ENCODE measurements around the gene RBM24. TPM values are rescaled to one million over a fixed set of nuclear protein-coding genes. Genes with fewer than 3 reads are reported as not detected.

The RBM24 gene
- total and polyA plus RNA-seq, 5 donors from 2014 or later: not detected

- Mint-ChIP-seq H3K27ac (no peak overlapping the region), H3K4me3 (no peak overlapping the region), H3K36me3 (no peaks in the 10 kb centered on the region), H3K4me1 (no peaks in the 10 kb centered on the region), H3K27me3 (peaks cover 9% of the 10 kb centered on the region), H3K9me3 (peaks cover 0 to 2% (median 0%) of the 10 kb centered on the region in 7 donors)
- no peaks in the 10 kb centered on the region for H3K36me3 ChIP-seq (ENCODE audit: control insufficient read depth, insufficient read depth, low read length)
- H3K27ac ChIP-seq (ENCODE audit: insufficient read depth, low read length, poor library complexity, severe bottlenecking): no peak overlapping the region
- H3K27me3 ChIP-seq (ENCODE audit: control insufficient read depth, insufficient read depth, low read length): no peaks in the 10 kb centered on the region
- no peaks in the 10 kb centered on the region for H3K9me3 ChIP-seq (ENCODE audit: control insufficient read depth in 2 of 2, low read length in 2 of 2)
- ATAC-seq (ENCODE audit: low read depth in 2 of 2) (no peak), DNase-seq (no peak)
- H3K4me1 ChIP-seq (ENCODE audit: control insufficient read depth, insufficient read depth, low read length, poor library complexity, severe bottlenecking): no peaks in the 10 kb centered on the region
- H3K4me3 ChIP-seq (ENCODE audit: low read depth, low read length): no peak overlapping the region
Measured at GRCh38 chr6:17258749-17259148, 22.4 kb upstream of the RBM24 start.

GRCh38 chr6:17265570-17265969, 15.6 kb upstream of the RBM24 start:
- Mint-ChIP-seq H3K9me3 (peaks cover 0 to 3% (median 0%) of the 10 kb centered on the region in 7 donors), H3K27ac (no peak overlapping the region), H3K4me1 (no peaks in the 10 kb centered on the region), H3K4me3 (no peak overlapping the region), H3K36me3 (no peaks in the 10 kb centered on the region), H3K27me3 (peaks cover 4% of the 10 kb centered on the region)
- Histone ChIP-seq H3K9me3 (ENCODE audit: control insufficient read depth in 2 of 2, low read length in 2 of 2) (no peaks in the 10 kb centered on the region), H3K36me3 (ENCODE audit: control insufficient read depth, insufficient read depth, low read length) (no peaks in the 10 kb centered on the region), H3K4me1 (ENCODE audit: control insufficient read depth, insufficient read depth, low read length, poor library complexity, severe bottlenecking) (no peaks in the 10 kb centered on the region), H3K4me3 (ENCODE audit: low read depth, low read length) (no peak overlapping the region), H3K27ac (ENCODE audit: insufficient read depth, low read length, poor library complexity, severe bottlenecking) (no peak overlapping the region), H3K27me3 (ENCODE audit: control insufficient read depth, insufficient read depth, low read length) (no peaks in the 10 kb centered on the region)
- DNase-seq (no peak), ATAC-seq (ENCODE audit: low read depth in 2 of 2) (no peak)

DNA sequence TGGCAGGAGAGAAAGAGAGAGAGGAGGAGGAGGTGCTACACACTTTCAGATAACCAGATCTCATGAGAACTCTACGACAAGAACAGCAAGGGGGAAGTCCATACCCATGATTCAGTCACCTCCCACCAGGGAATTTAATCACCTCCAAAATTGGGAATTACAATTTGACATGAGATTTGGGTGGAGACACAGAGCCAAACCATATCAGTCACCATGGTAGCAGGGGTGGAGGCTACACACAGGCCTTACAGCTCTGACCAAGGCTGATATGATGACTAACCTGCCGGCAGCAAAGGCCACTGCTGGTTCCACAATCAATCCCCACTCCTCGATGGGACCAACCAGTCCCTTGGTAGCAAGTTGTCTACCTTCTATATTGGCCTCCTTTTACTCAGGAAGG, 13.6 kb upstream of the RBM24 start:
- Histone ChIP-seq H3K4me3 (ENCODE audit: low read depth, low read length) (no peak overlapping the region), H3K4me1 (ENCODE audit: control insufficient read depth, insufficient read depth, low read length, poor library complexity, severe bottlenecking) (no peaks in the 10 kb centered on the region), H3K36me3 (ENCODE audit: control insufficient read depth, insufficient read depth, low read length) (no peaks in the 10 kb centered on the region), H3K27ac (ENCODE audit: insufficient read depth, low read length, poor library complexity, severe bottlenecking) (no peak overlapping the region), H3K9me3 (ENCODE audit: control insufficient read depth in 2 of 2, low read length in 2 of 2) (no peaks in the 10 kb centered on the region), H3K27me3 (ENCODE audit: control insufficient read depth, insufficient read depth, low read length) (no peaks in the 10 kb centered on the region)
- Mint-ChIP-seq H3K36me3 (no peaks in the 10 kb centered on the region), H3K27me3 (peaks cover 5% of the 10 kb centered on the region), H3K27ac (no peak overlapping the region), H3K9me3 (peaks cover 0 to 3% (median 0%) of the 10 kb centered on the region in 7 donors), H3K4me3 (no peak overlapping the region), H3K4me1 (no peaks in the 10 kb centered on the region)
- DNase-seq (no peak), ATAC-seq (ENCODE audit: low read depth in 2 of 2) (no peak)

- no peak for DNase-seq
- no peaks in the 10 kb centered on the region for H3K4me1 ChIP-seq (ENCODE audit: control insufficient read depth, insufficient read depth, low read length, poor library complexity, severe bottlenecking)
- H3K27me3 Mint-ChIP-seq: peaks cover 7% of the 10 kb centered on the region
- no peak for ATAC-seq (ENCODE audit: low read depth in 2 of 2)
- H3K36me3 ChIP-seq (ENCODE audit: control insufficient read depth, insufficient read depth, low read length): no peaks in the 10 kb centered on the region
- H3K9me3 Mint-ChIP-seq: peaks cover 0 to 3% (median 0%) of the 10 kb centered on the region in 7 donors
- H3K4me1 Mint-ChIP-seq: no peaks in the 10 kb centered on the region
- H3K9me3 ChIP-seq (ENCODE audit: control insufficient read depth in 2 of 2, low read length in 2 of 2): no peaks in the 10 kb centered on the region
- no peaks in the 10 kb centered on the region for H3K27me3 ChIP-seq (ENCODE audit: control insufficient read depth, insufficient read depth, low read length)
- no peak overlapping the region for H3K4me3 ChIP-seq (ENCODE audit: low read depth, low read length)
- no peak overlapping the region for H3K4me3 Mint-ChIP-seq
- H3K36me3 Mint-ChIP-seq: no peaks in the 10 kb centered on the region
- H3K27ac ChIP-seq (ENCODE audit: insufficient read depth, low read length, poor library complexity, severe bottlenecking): no peak overlapping the region
- no peak overlapping the region for H3K27ac Mint-ChIP-seq
Measured at GRCh38 chr6:17268114-17268513, 13.0 kb upstream of the RBM24 start.

GRCh38 chr6:17269840-17270239, 11.3 kb upstream of the RBM24 start:
- DNase-seq: no peak
- ATAC-seq (ENCODE audit: low read depth in 2 of 2): no peak
- H3K4me3 ChIP-seq (ENCODE audit: low read depth, low read length): no peak overlapping the region
- H3K9me3 ChIP-seq (ENCODE audit: control insufficient read depth in 2 of 2, low read length in 2 of 2): no peaks in the 10 kb centered on the region
- Mint-ChIP-seq H3K36me3 (no peaks in the 10 kb centered on the region), H3K27ac (no peak overlapping the region), H3K9me3 (peaks cover 0 to 3% (median 2%) of the 10 kb centered on the region in 7 donors), H3K27me3 (peaks cover 7% of the 10 kb centered on the region), H3K4me3 (no peak overlapping the region), H3K4me1 (no peaks in the 10 kb centered on the region)
- no peak overlapping the region for H3K27ac ChIP-seq (ENCODE audit: insufficient read depth, low read length, poor library complexity, severe bottlenecking)
- no peaks in the 10 kb centered on the region for H3K27me3 ChIP-seq (ENCODE audit: control insufficient read depth, insufficient read depth, low read length)
- no peaks in the 10 kb centered on the region for H3K4me1 ChIP-seq (ENCODE audit: control insufficient read depth, insufficient read depth, low read length, poor library complexity, severe bottlenecking)
- H3K36me3 ChIP-seq (ENCODE audit: control insufficient read depth, insufficient read depth, low read length): no peaks in the 10 kb centered on the region

GRCh38 chr6:17271628-17272027, 9.5 kb upstream of the RBM24 start:
- Histone ChIP-seq H3K4me3 (ENCODE audit: low read depth, low read length) (no peak overlapping the region), H3K27ac (ENCODE audit: insufficient read depth, low read length, poor library complexity, severe bottlenecking) (no peak overlapping the region), H3K36me3 (ENCODE audit: control insufficient read depth, insufficient read depth, low read length) (no peaks in the 10 kb centered on the region), H3K4me1 (ENCODE audit: control insufficient read depth, insufficient read depth, low read length, poor library complexity, severe bottlenecking) (no peaks in the 10 kb centered on the region), H3K27me3 (ENCODE audit: control insufficient read depth, insufficient read depth, low read length) (no peaks in the 10 kb centered on the region), H3K9me3 (ENCODE audit: control insufficient read depth in 2 of 2, low read length in 2 of 2) (no peaks in the 10 kb centered on the region)
- peaks cover 0 to 3% (median 2%) of the 10 kb centered on the region in 7 donors for H3K9me3 Mint-ChIP-seq
- H3K27ac Mint-ChIP-seq: no peak overlapping the region
- H3K36me3 Mint-ChIP-seq: no peaks in the 10 kb centered on the region
- no peak overlapping the region for H3K4me3 Mint-ChIP-seq
- DNase-seq (no peak), ATAC-seq (ENCODE audit: low read depth in 2 of 2) (no peak)
- peaks cover 19% of the 10 kb centered on the region for H3K27me3 Mint-ChIP-seq
- no peaks in the 10 kb centered on the region for H3K4me1 Mint-ChIP-seq

- H3K9me3 ChIP-seq (ENCODE audit: control insufficient read depth in 2 of 2, low read length in 2 of 2): no peaks in the 10 kb centered on the region
- H3K27me3 ChIP-seq (ENCODE audit: control insufficient read depth, insufficient read depth, low read length): peaks cover 22% of the 10 kb centered on the region
- Mint-ChIP-seq H3K4me1 (peaks cover 0 to 8% (median 2%) of the 10 kb centered on the region in 4 donors), H3K4me3 (no peak overlapping the region), H3K27ac (no peak overlapping the region), H3K9me3 (peaks cover 0 to 3% (median 0%) of the 10 kb centered on the region in 7 donors), H3K36me3 (no peaks in the 10 kb centered on the region), H3K27me3 (peaks cover 59% of the 10 kb centered on the region)
- H3K4me1 ChIP-seq (ENCODE audit: control insufficient read depth, insufficient read depth, low read length, poor library complexity, severe bottlenecking): peaks cover 11% of the 10 kb centered on the region
- no peak for ATAC-seq (ENCODE audit: low read depth in 2 of 2)
- no peak for DNase-seq
- H3K4me3 ChIP-seq (ENCODE audit: low read depth, low read length): no peak overlapping the region
- H3K27ac ChIP-seq (ENCODE audit: insufficient read depth, low read length, poor library complexity, severe bottlenecking): no peak overlapping the region
- no peaks in the 10 kb centered on the region for H3K36me3 ChIP-seq (ENCODE audit: control insufficient read depth, insufficient read depth, low read length)
Measured at GRCh38 chr6:17276766-17277165, 4.4 kb upstream of the RBM24 start.

- peaks cover 0 to 3% (median 0%) of the 10 kb centered on the region in 7 donors for H3K9me3 Mint-ChIP-seq
- Histone ChIP-seq H3K9me3 (ENCODE audit: control insufficient read depth in 2 of 2, low read length in 2 of 2) (no peaks in the 10 kb centered on the region), H3K4me3 (ENCODE audit: low read depth, low read length) (no peak overlapping the region), H3K36me3 (ENCODE audit: control insufficient read depth, insufficient read depth, low read length) (no peaks in the 10 kb centered on the region), H3K27ac (ENCODE audit: insufficient read depth, low read length, poor library complexity, severe bottlenecking) (no peak overlapping the region), H3K4me1 (ENCODE audit: control insufficient read depth, insufficient read depth, low read length, poor library complexity, severe bottlenecking) (peaks cover 16% of the 10 kb centered on the region), H3K27me3 (ENCODE audit: control insufficient read depth, insufficient read depth, low read length) (peaks cover 22% of the 10 kb centered on the region)
- no peak for DNase-seq
- no peak overlapping the region for H3K27ac Mint-ChIP-seq
- no peak overlapping the region for H3K4me3 Mint-ChIP-seq
- no peak for ATAC-seq (ENCODE audit: low read depth in 2 of 2)
- H3K36me3 Mint-ChIP-seq: no peaks in the 10 kb centered on the region
- peaks cover 64% of the 10 kb centered on the region for H3K27me3 Mint-ChIP-seq
- H3K4me1 Mint-ChIP-seq: peaks cover 0 to 13% (median 3%) of the 10 kb centered on the region in 4 donors
Measured at GRCh38 chr6:17277256-17277655, 3.9 kb upstream of the RBM24 start.
